IMR-90 (cell line): ENCODE measurements around the gene ESYT1. TPM values are rescaled to one million over a fixed set of nuclear protein-coding genes. Genes with fewer than 3 reads are reported as not detected.

ENCODE experiments used
- ATAC-seq: fragments of 200-7000 bp; cut with Tn5 transposase; 2 replicates; pipeline ENCODE4 v1.9.1; 2020; ENCODE audit warnings: low read depth, mild to moderate bottlenecking, moderate library complexity
- BruUV-seq: library from RNA; stranded (reverse); fragments of 400-500 nt; replicated peaks from 2 replicates; lab custom pipeline; 2021; lab: Mats Ljungman, UMichigan
- CTCF ChIA-PET: fragments of 300-600 bp; formaldehyde crosslinking; extraction: SDS; loops from one replicate; lab custom pipeline; 2021; ENCODE audit warnings: antibody characterized with exemption; lab: Yijun Ruan, JAX
- POLR2A ChIA-PET: fragments of 300-600 bp; sonication (Branson Sonifier 250); formaldehyde crosslinking; loops from one replicate; lab custom pipeline; 2022; ENCODE audit warnings: antibody characterized with exemption; ENCODE audit not compliant: unreplicated experiment; lab: Charles Lee
- DNase-seq: peaks from one replicate; pipeline ENCODE4 v3.0.0; 2013
- H2AFZ ChIP-seq: replicated peaks from 2 replicates; pipeline ENCODE3; 2013; ENCODE audit warnings: low read length, mild to moderate bottlenecking; ENCODE audit not compliant: poor library complexity
- H2AK5ac ChIP-seq: 2 replicates; pipeline ENCODE4 v1.6.1; 2013; ENCODE audit warnings: low read depth, low read length, inconsistent platforms
- H2AK9ac ChIP-seq: replicated peaks from 2 replicates; pipeline ENCODE3; 2013; ENCODE audit warnings: mild to moderate bottlenecking, low read depth, low read length, moderate library complexity; ENCODE audit not compliant: poor library complexity
- H2BK120ac ChIP-seq: 2 replicates; pipeline ENCODE4 v1.6.1; 2013; ENCODE audit warnings: low read depth, low read length, inconsistent platforms
- H2BK15ac ChIP-seq: 3 replicates; pipeline ENCODE4 v1.6.1; 2013; ENCODE audit warnings: low read depth, low read length, inconsistent platforms
- H2BK20ac ChIP-seq: 2 replicates; pipeline ENCODE4 v1.6.1; 2013; ENCODE audit warnings: low read depth, mild to moderate bottlenecking, inconsistent platforms, low read length, moderate library complexity
- H2BK5ac ChIP-seq: 2 replicates; pipeline ENCODE4 v1.6.1; 2013; ENCODE audit warnings: mild to moderate bottlenecking, low read depth, low read length, inconsistent platforms; ENCODE audit not compliant: poor library complexity, severe bottlenecking
- H3K14ac ChIP-seq: replicated peaks from 2 replicates; pipeline ENCODE4 v1.6.1; 2013; ENCODE audit warnings: low read depth, low read length, inconsistent platforms
- H3K18ac ChIP-seq: 2 replicates; pipeline ENCODE4 v1.6.1; 2013; ENCODE audit warnings: low read depth, low read length, control low read depth
- H3K23ac ChIP-seq: 2 replicates; pipeline ENCODE4 v1.6.1; 2013; ENCODE audit warnings: low read depth, low read length, inconsistent platforms
- H3K27ac ChIP-seq: 2 replicates; pipeline ENCODE4 v1.5.1; 2013; ENCODE audit warnings: mild to moderate bottlenecking, control low read depth, low read length; ENCODE audit not compliant: insufficient read depth
- H3K27me3 ChIP-seq: 2 replicates; pipeline ENCODE4 v1.6.1; 2013; ENCODE audit warnings: low read length; ENCODE audit not compliant: control insufficient read depth, insufficient read depth
- H3K36me3 ChIP-seq: 2 replicates; pipeline ENCODE4 v1.6.1; 2013; ENCODE audit warnings: low read length, mixed read lengths; ENCODE audit not compliant: control insufficient read depth, insufficient read depth
- H3K4ac ChIP-seq: 2 replicates; pipeline ENCODE4 v1.6.1; 2013; ENCODE audit warnings: low read depth, low read length, inconsistent platforms
- H3K4me1 ChIP-seq: 2 replicates; pipeline ENCODE4 v1.6.1; 2013; ENCODE audit warnings: low read length, mixed read lengths; ENCODE audit not compliant: control insufficient read depth, insufficient read depth
- H3K4me2 ChIP-seq: 2 replicates; pipeline ENCODE4 v1.6.1; 2013; ENCODE audit warnings: low read depth, mild to moderate bottlenecking, control low read depth, low read length, moderate library complexity
- H3K4me3 ChIP-seq: 2 replicates; pipeline ENCODE4 v1.5.1; 2013; ENCODE audit warnings: low read depth, mild to moderate bottlenecking, control low read depth, low read length, moderate library complexity; ENCODE audit not compliant: insufficient read depth
- H3K56ac ChIP-seq: 2 replicates; pipeline ENCODE4 v1.6.1; 2013; ENCODE audit warnings: low read length, inconsistent platforms; ENCODE audit not compliant: insufficient read depth; ENCODE audit errors: extremely low read depth
- H3K79me1 ChIP-seq, 2 experiments: 2 replicates each; pipeline ENCODE4 v1.6.1; 2013; ENCODE audit warnings: low read length in 2 of 2, inconsistent platforms in 1 of 2, low read depth in 1 of 2
- H3K9ac ChIP-seq: 2 replicates; pipeline ENCODE4 v1.6.1; 2013; ENCODE audit warnings: low read depth, low read length, control low read depth
- H3K9me1 ChIP-seq: 2 replicates; pipeline ENCODE4 v1.6.1; 2013; ENCODE audit warnings: low read length, inconsistent platforms; ENCODE audit not compliant: insufficient read depth
- H3K9me3 ChIP-seq: 2 replicates; pipeline ENCODE4 v1.6.1; 2013; ENCODE audit warnings: low read length; ENCODE audit not compliant: control insufficient read depth, insufficient read depth
- H4K20me1 ChIP-seq: 2 replicates; pipeline ENCODE4 v1.6.1; 2013; ENCODE audit warnings: low read length, inconsistent platforms; ENCODE audit not compliant: insufficient read depth
- H4K5ac ChIP-seq: 2 replicates; pipeline ENCODE4 v1.6.1; 2013; ENCODE audit warnings: mild to moderate bottlenecking, low read depth, low read length, control low read depth
- H4K8ac ChIP-seq, 2 experiments: 2 replicates each; pipeline ENCODE4 v1.6.1; 2013; ENCODE audit warnings: low read depth in 2 of 2, low read length in 2 of 2, control low read depth in 1 of 2, inconsistent platforms in 1 of 2
- H4K91ac ChIP-seq: 2 replicates; pipeline ENCODE4 v1.6.1; 2013; ENCODE audit warnings: low read depth, low read length, inconsistent platforms; ENCODE audit not compliant: insufficient read depth
- CHD1 ChIP-seq: IDR thresholded peaks from 2 replicates; pipeline ENCODE4 v1.6.1; 2012; ENCODE audit warnings: low read depth, low read length, improper control_type of control experiment
- FOS ChIP-seq: fragments of 150-350 bp; IDR thresholded peaks from 2 replicates; pipeline ENCODE4 v1.6.1; 2016; ENCODE audit warnings: low read depth, low read length
- MAFK ChIP-seq: IDR thresholded peaks from 2 replicates; pipeline ENCODE4 v1.6.1; 2012; ENCODE audit warnings: low read depth, low read length, improper control_type of control experiment
- RFX5 ChIP-seq: IDR thresholded peaks from 2 replicates; pipeline ENCODE4 v1.8.0; 2012; ENCODE audit warnings: low read depth, mild to moderate bottlenecking, low read length, moderate library complexity
- WGBS, 2 experiments: methylation state at CpG; one replicate each; pipeline versions ENCODE4 v1.1.5 to v1.1.7; 2013; ENCODE audit warnings: missing lambda C conversion rate in 2 of 2; ENCODE audit not compliant: insufficient read length in 1 of 2; ENCODE audit errors: extremely low coverage in 2 of 2; 5-methylcytosine and 5-hydroxymethylcytosine counted together
- dilution Hi-C: fragments of 300-500 bp; cut with HindIII; formaldehyde crosslinking; loops from one replicate; pipeline ENCODE4 v1.14.3; 2018; ENCODE audit warnings: low sequenced_read_pairs; ENCODE audit not compliant: unreplicated experiment
- in situ Hi-C: fragments of 300-500 bp; cut with MboI; formaldehyde crosslinking; loops from 3 replicates; pipeline ENCODE4 v1.14.3; 2019; ENCODE audit warnings: low sequenced_read_pairs, inconsistent platforms, mixed read lengths
- intact Hi-C: fragments of 100-400 bp; cut with micrococcal nuclease; formaldehyde crosslinking; loops from 2 replicates; pipeline ENCODE4 v1.10.0; 2022
- polyA plus RNA-seq, 3 experiments: library from polyadenylated mRNA; depleted of rRNA; stranded (reverse); fragments of >200 nt; gene quantifications; 2 replicates each; pipeline ENCODE4 v1.2.3, GENCODE V29; 2012; ENCODE audit warnings: low replicate concordance in 1 of 3
- total RNA-seq: library from RNA; depleted of rRNA; stranded (reverse); fragments of >200 nt; gene quantifications from 2 replicates; pipeline ENCODE4 v1.2.3, GENCODE V29; 2012
- TF ChIP-seq, protein P1 (sequence below): conservative IDR thresholded peaks from 2 replicates; pipeline ENCODE4 v1.5.1; 2012; ENCODE audit warnings: mild to moderate bottlenecking, low read depth, low read length, improper control_type of control experiment

ESYT1 gene
- total and polyA plus RNA-seq, 2 of the 4 experiments (the other 2 are of a cell fraction) = 150 to 153 TPM

GRCh38 chr12:56127485-56127887 is 581 bp upstream of the ESYT1 start:
- H3K4ac ChIP-seq = peak overlapping the region; percentile 22; the same call in 1 of the 2 replicates
- 0 out of 2 replicates have a peak overlapping the region, but pooled peaks have one; percentile 4 for H3K23ac ChIP-seq
- H4K20me1 ChIP-seq = no peaks in the 10 kb centered on the region
- H2BK120ac ChIP-seq = 0 out of 2 replicates have a peak overlapping the region, but pooled peaks have one; percentile 13
- dilution Hi-C loops (no loop called here), intact Hi-C loops (loop anchor here (2.0 kb wide), 2 partner anchors 31 to 61 kb away; partner anchors contain the start of genes MYL6 and SMARCC2), in situ Hi-C loops (loop anchor here (5.0 kb wide), 1 partner anchor 60 kb away; the partner anchor contains the start of gene SMARCC2)
- H3K4me3 ChIP-seq = peak overlapping the region; percentile 36
- H2AK9ac ChIP-seq = no peak overlapping the region
- no peak overlapping the region for H3K18ac ChIP-seq
- H4K8ac ChIP-seq = peak overlapping the region; percentile 8 to 32; a peak in 2 of 4 replicates
- peak overlapping the region; percentile 61 for H2BK5ac ChIP-seq
- 0 out of 2 replicates have a peak overlapping the region, but pooled peaks have one; percentile 28 for H4K91ac ChIP-seq
- no peaks in the 10 kb centered on the region for H3K9me1 ChIP-seq
- CTCF ChIA-PET = interaction anchor here (1.0 to 1.3 kb wide), 3 partner anchors 9 to 80 kb away, joined by 4 to 10 read pairs (median 6); partner anchors contain the start of genes SMARCC2 and ZC3H10
- H3K4me1 ChIP-seq = peaks cover 6% of the 10 kb centered on the region; the same call in 1 of the 2 replicates
- peaks cover 45 to 75% of the 10 kb centered on the region in 2 experiments for H3K79me1 ChIP-seq
- ATAC-seq (no peak), DNase-seq (no peak)
- H3K27ac ChIP-seq = peak overlapping the region; percentile 20; the same call in 1 of the 2 replicates
- H2BK15ac ChIP-seq = 0 out of 3 replicates have a peak overlapping the region, but pooled peaks have one; percentile 3
- 0 out of 2 replicates have a peak overlapping the region, but pooled peaks have one; percentile 3 for H4K5ac ChIP-seq
- WGBS, 2 experiments = no CpG with 5 or more reads among the region's 8 CpGs
- H2AFZ ChIP-seq = peak overlapping the region; percentile 64
- POLR2A ChIA-PET = interaction anchor here (1.3 to 1.9 kb wide), 3 partner anchors 10 to 95 kb away, joined by 3 to 8 read pairs (median 5); partner anchors contain the start of genes MYL6, RNF41 and ZC3H10
- H3K27me3 ChIP-seq = no peaks in the 10 kb centered on the region
- no peak overlapping the region for H2BK20ac ChIP-seq
- peak overlapping the region; percentile 60 for H3K14ac ChIP-seq
- peak overlapping the region; percentile 75 for H3K4me2 ChIP-seq
- TF ChIP-seq RFX5 (no peak), CHD1 (no peak), MAFK (no peak), FOS (no peak)
- TF ChIP-seq, protein P1, sequence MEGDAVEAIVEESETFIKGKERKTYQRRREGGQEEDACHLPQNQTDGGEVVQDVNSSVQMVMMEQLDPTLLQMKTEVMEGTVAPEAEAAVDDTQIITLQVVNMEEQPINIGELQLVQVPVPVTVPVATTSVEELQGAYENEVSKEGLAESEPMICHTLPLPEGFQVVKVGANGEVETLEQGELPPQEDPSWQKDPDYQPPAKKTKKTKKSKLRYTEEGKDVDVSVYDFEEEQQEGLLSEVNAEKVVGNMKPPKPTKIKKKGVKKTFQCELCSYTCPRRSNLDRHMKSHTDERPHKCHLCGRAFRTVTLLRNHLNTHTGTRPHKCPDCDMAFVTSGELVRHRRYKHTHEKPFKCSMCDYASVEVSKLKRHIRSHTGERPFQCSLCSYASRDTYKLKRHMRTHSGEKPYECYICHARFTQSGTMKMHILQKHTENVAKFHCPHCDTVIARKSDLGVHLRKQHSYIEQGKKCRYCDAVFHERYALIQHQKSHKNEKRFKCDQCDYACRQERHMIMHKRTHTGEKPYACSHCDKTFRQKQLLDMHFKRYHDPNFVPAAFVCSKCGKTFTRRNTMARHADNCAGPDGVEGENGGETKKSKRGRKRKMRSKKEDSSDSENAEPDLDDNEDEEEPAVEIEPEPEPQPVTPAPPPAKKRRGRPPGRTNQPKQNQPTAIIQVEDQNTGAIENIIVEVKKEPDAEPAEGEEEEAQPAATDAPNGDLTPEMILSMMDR = 0 out of 2 replicates have a peak, but pooled peaks have one; percentile 4
- H3K9ac ChIP-seq = peak overlapping the region; percentile 40
- no peak overlapping the region for H2AK5ac ChIP-seq
- H3K56ac ChIP-seq = peak overlapping the region; percentile 72
- no peaks in the 10 kb centered on the region for H3K9me3 ChIP-seq
- peaks cover 22% of the 10 kb centered on the region for H3K36me3 ChIP-seq
- BruUV-seq = no TSS peak
